Mucosa of descending colon (tissue), 3 donors: ENCODE results near the gene ZFP36L2. TPM values are rescaled to one million over a fixed set of nuclear protein-coding genes. Genes with fewer than 3 reads are reported as not detected.

ENCODE experiments used
- ATAC-seq: fragments of 200-7000 bp; cut with Tn5 transposase; one replicate; pipeline ENCODE4 v1.9.1; 2020; ENCODE audit warnings: mild to moderate bottlenecking, moderate library complexity
- DNase-seq, 3 donors: peaks; one replicate each; pipeline ENCODE4 v3.0.0-alpha.2; 2020
- H3K36me3 ChIP-seq: fragments of 200-600 bp; one replicate; pipeline ENCODE4 v1.8.0; 2021; ENCODE audit warnings: low read depth, mild to moderate bottlenecking
- H3K4me1 ChIP-seq: fragments of 200-600 bp; one replicate; pipeline ENCODE4 v1.8.0; 2021; ENCODE audit warnings: low read depth, mild to moderate bottlenecking
- H3K4me3 ChIP-seq: fragments of 200-600 bp; one replicate; pipeline ENCODE4 v1.8.0; 2021; ENCODE audit warnings: mild to moderate bottlenecking
- H3K9me3 ChIP-seq: fragments of 200-600 bp; one replicate; pipeline ENCODE4 v1.8.0; 2021; ENCODE audit warnings: mild to moderate bottlenecking
- intact Hi-C, 2 donors: fragments of 100-400 bp; cut with DNase I in 1 of 2; cut with micrococcal nuclease in 1 of 2; formaldehyde crosslinking; loops; one replicate each; pipeline versions ENCODE4 v1.11.0 to v1.11.1; 2022; cut with DNase I, micrococcal nuclease
- total RNA-seq, 3 donors: library from RNA; stranded (reverse); fragmentation: NEBNext Ultra II Directional in 2 of 3; extraction: Animal tissue kit (Norgen Biotek cat#: 25700) in 2 of 3; gene quantifications; one replicate each; pipeline versions ENCODE4 v1.2.1 to v1.2.4, GENCODE V29; 2021 to 2023
- TF ChIP-seq, protein P1 (sequence below): fragments of 200-600 bp; IDR thresholded peaks from one replicate; pipeline ENCODE4 v1.8.0; 2022; ENCODE audit warnings: antibody characterized with exemption, mild to moderate bottlenecking
- donor health status: DM: no; HTN: no; CAD: no; lungs with moderate emphysema.
- donor health status: DM: no; HTN: no; CAD: no.
- donor health status: DM: no; HTN: yes; CAD: no.

The ZFP36L2 gene
- total RNA-seq, 3 donors from 2014 or later, result 160 to 198 (median 169) TPM

DNA sequence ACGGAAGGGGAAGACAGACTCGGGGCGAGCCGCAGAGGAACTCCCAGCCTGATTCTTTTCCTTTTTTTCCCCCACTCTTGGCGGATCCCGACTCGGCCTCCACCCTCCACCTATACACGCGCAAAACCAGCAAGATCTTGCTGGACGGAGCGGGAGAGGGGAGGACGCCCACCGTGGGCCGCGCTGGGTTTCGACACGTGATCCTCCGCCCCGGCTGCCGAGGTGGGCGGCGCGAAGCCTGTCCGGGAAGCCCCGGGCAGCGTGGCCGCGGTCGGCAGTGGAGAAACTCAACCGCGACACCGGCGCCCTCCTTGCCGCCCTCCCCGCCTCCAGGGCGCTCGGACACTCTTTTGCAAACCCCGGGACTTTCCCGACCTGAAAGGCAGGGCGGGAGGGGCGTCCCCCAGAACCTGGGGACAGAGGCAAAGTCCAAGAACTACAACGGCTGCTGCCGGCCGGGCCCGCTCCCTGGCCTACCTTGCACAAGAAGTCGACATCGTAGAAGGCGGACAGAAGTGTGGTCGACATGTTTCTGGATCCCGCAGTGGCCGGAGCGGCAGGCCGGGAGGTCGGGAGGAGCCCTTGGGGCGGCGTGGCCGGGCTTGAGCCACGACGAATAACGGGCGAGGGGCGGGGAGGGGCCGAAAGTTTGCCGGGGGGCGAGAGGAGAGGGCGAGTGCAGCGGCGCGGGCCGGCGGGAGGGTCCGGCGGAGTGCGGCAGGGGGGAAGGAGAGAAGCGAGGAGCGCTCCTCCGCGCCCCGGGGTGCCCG lies 433 bp downstream of the ZFP36L2 start:
- peak overlapping the region; percentile 95 for H3K4me3 ChIP-seq
- DNase-seq, result peak; percentile 73 to 89 (median 83)
- intact Hi-C loops, result loop anchor here (5.0 to 10.0 kb wide), 3 partner anchors 204 to 259 kb away; no protein-coding TSS in a partner anchor
- ATAC-seq, result peak; percentile 9
- TF ChIP-seq, protein P1, sequence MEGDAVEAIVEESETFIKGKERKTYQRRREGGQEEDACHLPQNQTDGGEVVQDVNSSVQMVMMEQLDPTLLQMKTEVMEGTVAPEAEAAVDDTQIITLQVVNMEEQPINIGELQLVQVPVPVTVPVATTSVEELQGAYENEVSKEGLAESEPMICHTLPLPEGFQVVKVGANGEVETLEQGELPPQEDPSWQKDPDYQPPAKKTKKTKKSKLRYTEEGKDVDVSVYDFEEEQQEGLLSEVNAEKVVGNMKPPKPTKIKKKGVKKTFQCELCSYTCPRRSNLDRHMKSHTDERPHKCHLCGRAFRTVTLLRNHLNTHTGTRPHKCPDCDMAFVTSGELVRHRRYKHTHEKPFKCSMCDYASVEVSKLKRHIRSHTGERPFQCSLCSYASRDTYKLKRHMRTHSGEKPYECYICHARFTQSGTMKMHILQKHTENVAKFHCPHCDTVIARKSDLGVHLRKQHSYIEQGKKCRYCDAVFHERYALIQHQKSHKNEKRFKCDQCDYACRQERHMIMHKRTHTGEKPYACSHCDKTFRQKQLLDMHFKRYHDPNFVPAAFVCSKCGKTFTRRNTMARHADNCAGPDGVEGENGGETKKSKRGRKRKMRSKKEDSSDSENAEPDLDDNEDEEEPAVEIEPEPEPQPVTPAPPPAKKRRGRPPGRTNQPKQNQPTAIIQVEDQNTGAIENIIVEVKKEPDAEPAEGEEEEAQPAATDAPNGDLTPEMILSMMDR, result no peak
- no peaks in the 10 kb centered on the region for H3K9me3 ChIP-seq
- H3K4me1 ChIP-seq, result peaks cover 26% of the 10 kb centered on the region
- H3K36me3 ChIP-seq, result peaks cover 11% of the 10 kb centered on the region

DNA sequence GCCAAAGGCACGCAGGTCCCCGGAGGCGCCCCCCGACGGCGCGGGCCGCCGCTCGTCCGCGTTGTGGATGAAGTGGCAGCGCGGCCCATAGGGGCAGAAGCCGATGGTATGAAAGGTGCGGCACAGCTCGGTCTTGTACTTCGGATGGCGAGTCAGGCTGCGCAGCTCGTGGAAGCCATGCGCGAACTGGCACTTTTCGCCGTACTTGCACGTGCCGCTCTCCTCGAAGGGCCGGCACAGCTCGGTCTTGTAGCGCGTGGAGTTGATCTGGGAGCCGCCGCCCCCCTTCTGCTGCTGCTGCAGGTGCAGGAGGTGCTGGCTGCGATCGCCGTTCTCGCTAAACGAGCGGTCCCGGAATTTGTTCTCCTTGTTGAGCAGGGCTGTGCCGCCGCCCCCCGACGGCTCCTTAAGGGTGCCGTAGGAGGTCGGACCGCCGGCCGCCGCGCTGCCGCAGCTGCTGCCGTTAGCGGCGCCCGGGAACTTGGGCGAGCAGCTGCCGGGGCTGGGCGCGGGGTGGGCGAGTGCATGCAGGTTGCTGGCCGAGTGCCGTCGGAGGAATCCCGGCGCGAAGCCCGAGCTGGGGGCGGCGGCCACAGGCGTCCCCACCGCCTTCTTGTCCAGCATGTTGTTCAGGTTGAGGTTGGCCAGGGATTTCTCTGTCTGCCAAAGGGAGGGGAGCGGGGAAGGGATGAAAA lies 1.2 kb downstream of the ZFP36L2 start:
- intact Hi-C loops, result loop anchor here (5.0 to 10.0 kb wide), 3 partner anchors 203 to 260 kb away; no protein-coding TSS in a partner anchor
- no peak for ATAC-seq
- H3K4me1 ChIP-seq, result peaks cover 28% of the 10 kb centered on the region

DNA sequence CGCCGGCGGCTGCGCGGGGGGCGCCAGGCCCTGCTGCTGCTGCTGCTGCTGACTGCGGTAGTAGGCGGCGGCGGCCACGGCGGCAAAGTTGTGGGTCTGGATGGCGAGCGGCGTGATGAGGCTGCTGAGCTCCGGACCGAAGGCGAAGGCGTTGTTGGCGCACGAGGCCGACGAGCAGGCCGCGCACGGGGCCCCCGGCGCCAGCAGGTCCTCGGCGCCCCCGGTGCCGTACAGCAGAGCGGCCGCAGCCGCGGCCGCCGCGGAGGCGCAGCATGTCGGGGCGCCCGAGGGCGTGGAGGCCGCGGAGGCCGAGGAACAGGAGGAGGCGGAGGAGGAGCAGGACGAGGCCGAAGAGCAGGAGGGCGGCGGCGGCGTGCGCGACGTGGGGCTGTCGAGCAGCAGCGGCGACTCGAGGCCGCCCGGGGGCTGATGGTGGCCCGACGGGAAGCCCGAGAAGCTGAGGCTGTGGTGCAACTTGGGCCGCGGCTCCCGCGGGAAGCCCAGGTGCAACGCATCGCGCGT lies 1.8 kb downstream of the ZFP36L2 start:
- H3K4me3 ChIP-seq, result peak overlapping the region; percentile 95
- H3K36me3 ChIP-seq, result peaks cover 14% of the 10 kb centered on the region
- intact Hi-C loops, result loop anchor here (5.0 to 10.0 kb wide), 4 partner anchors 67 to 260 kb away; no protein-coding TSS in a partner anchor
- TF ChIP-seq, protein P1, result no peak
- H3K9me3 ChIP-seq, result no peaks in the 10 kb centered on the region
- ATAC-seq (no peak), DNase-seq (peak in 1 of 3 donors; percentile 75)
- H3K4me1 ChIP-seq, result peaks cover 29% of the 10 kb centered on the region

More for the DNA sequence above, 1.2 kb downstream of the ZFP36L2 start:
- Histone ChIP-seq H3K4me3 (peak overlapping the region; percentile 95), H3K9me3 (no peaks in the 10 kb centered on the region), H3K36me3 (peaks cover 11% of the 10 kb centered on the region)
- TF ChIP-seq, protein P1, result no peak
- DNase-seq, result peak; percentile 68 to 85 (median 75)

DNA sequence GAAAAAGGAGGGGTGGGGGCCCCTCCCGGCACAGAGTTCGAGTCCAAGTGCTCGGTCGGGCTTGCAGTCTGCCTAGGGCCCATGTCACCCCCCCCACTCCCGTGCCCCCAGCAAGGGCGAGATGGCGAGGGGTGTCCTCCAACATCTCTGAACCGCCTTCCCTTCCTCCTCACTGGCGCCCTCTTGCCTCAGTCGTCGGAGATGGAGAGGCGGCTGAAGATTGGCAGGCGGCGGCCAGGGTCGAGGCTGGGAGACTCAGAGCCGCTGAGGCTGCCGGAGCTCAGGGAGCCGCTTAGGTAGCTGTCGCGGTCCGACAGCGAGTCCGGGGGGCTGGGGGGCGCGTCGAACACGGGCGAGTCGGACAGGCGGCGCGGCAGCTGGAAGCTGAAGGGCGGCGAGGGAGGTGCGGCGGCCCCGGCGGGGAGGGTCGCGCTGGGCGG lies 2.3 kb downstream of the ZFP36L2 start:
- Histone ChIP-seq H3K36me3 (peaks cover 14% of the 10 kb centered on the region), H3K9me3 (no peaks in the 10 kb centered on the region), H3K4me1 (peaks cover 25% of the 10 kb centered on the region), H3K4me3 (peak overlapping the region; percentile 95)
- TF ChIP-seq, protein P1, result no peak
- DNase-seq (peak; percentile 72 to 86 (median 84)), ATAC-seq (no peak)
- intact Hi-C loops, result loop anchor here (5.0 to 10.0 kb wide), 3 partner anchors 67 to 261 kb away; no protein-coding TSS in a partner anchor

DNA sequence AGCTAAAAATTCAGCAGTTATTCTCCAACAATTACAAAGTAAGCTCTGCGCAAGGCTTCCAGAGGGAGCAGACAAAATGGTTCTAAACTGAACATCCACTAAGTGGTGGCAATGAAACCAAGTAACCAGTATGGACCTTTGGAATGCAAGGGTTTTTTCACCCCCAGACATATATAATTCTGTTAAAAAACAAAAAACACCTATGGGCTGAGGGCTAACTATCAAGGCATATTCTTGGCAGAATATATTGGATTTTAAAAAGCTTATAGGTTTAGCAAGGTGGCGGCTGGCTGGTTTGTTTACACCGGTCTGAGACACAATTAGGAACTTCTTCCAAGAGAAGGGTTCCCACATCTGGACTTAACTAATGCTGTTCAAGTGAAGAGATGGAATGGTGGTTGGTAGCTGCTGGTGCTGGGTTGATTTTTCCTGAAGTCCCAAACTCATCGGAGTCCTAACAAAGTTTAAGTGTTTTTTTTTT lies 2.8 kb downstream of the ZFP36L2 start:
- H3K36me3 ChIP-seq, result peaks cover 14% of the 10 kb centered on the region
- TF ChIP-seq, protein P1, result no peak
- ATAC-seq, result no peak
- H3K4me1 ChIP-seq, result peaks cover 23% of the 10 kb centered on the region
- peak in 1 of 3 donors; percentile 17 for DNase-seq
- no peaks in the 10 kb centered on the region for H3K9me3 ChIP-seq
- peak overlapping the region; percentile 95 for H3K4me3 ChIP-seq
- intact Hi-C loops, result loop anchor here (5.0 to 10.0 kb wide), 3 partner anchors 66 to 261 kb away; no protein-coding TSS in a partner anchor
